PC-3 (cell line): ENCODE data around the gene CLIC4. TPM values are rescaled to one million over a fixed set of nuclear protein-coding genes. Genes with fewer than 3 reads are reported as not detected.
"Not testable (repeated sequence)": the region's sequence is repeated elsewhere in the genome, so short reads cannot be mapped to it uniquely, and the experiment has no call there.

Source experiments
- ATAC-seq: fragments of 200-7000 bp; cut with Tn5 transposase; 2 replicates; pipeline ENCODE4 v1.9.1; 2020; ENCODE audit warnings: mild to moderate bottlenecking, moderate library complexity
- BruUV-seq: library from RNA; stranded (reverse); fragments of 400-500 nt; replicated peaks from 2 replicates; lab custom pipeline; 2021; lab: Mats Ljungman, UMichigan
- CTCF ChIA-PET: fragments of 300-600 bp; sonication (Branson Sonifier 250); formaldehyde crosslinking; loops from one replicate; lab custom pipeline; 2022; ENCODE audit warnings: antibody characterized with exemption; lab: Charles Lee
- POLR2A ChIA-PET: fragments of 300-600 bp; sonication (Branson Sonifier 250); formaldehyde crosslinking; loops from one replicate; lab custom pipeline; 2022; ENCODE audit warnings: antibody characterized with exemption; ENCODE audit not compliant: unreplicated experiment; lab: Charles Lee
- DNase-seq: peaks from one replicate; pipeline ENCODE4 v3.0.0-alpha.2; 2015
- H2AFZ ChIP-seq: fragments of 300-600 bp; sonication (generic); 2 replicates; pipeline ENCODE4 v1.6.0; 2016; ENCODE audit warnings: antibody characterized with exemption, low read length
- H3F3A ChIP-seq: fragments of 300-600 bp; sonication (generic); one replicate; pipeline ENCODE4 v1.6.0; 2017; ENCODE audit warnings: antibody characterized with exemption, low read length, control low read depth, mild to moderate bottlenecking; ENCODE audit not compliant: unreplicated experiment
- H3K27ac ChIP-seq: fragments of 300-600 bp; sonication (generic); 2 replicates; pipeline ENCODE4 v1.5.1; 2016; ENCODE audit warnings: mild to moderate bottlenecking, low read length
- H3K27me3 ChIP-seq: fragments of 300-600 bp; sonication (generic); 2 replicates; pipeline ENCODE4 v1.6.1; 2016; ENCODE audit warnings: low read length, mixed read lengths
- H3K36me3 ChIP-seq: fragments of 300-600 bp; sonication (generic); 2 replicates; pipeline ENCODE4 v1.6.1; 2016; ENCODE audit warnings: low read depth, mixed run types, low read length, mixed read lengths
- H3K4me1 ChIP-seq: fragments of 300-600 bp; sonication (generic); 2 replicates; pipeline ENCODE4 v1.5.1; 2016; ENCODE audit warnings: low read length; ENCODE audit not compliant: insufficient read depth
- H3K4me2 ChIP-seq: fragments of 300-600 bp; sonication (generic); 2 replicates; pipeline ENCODE4 v1.6.0; 2016; ENCODE audit warnings: low read length
- H3K4me3 ChIP-seq: fragments of 300-600 bp; sonication (generic); 2 replicates; pipeline ENCODE4 v1.5.1; 2016; ENCODE audit warnings: mild to moderate bottlenecking, low read length, mixed read lengths
- H3K79me2 ChIP-seq: fragments of 300-600 bp; sonication (generic); 2 replicates; pipeline ENCODE4 v1.6.1; 2017; ENCODE audit warnings: low read length, mixed read lengths
- H3K9ac ChIP-seq: fragments of 300-600 bp; sonication (generic); 2 replicates; pipeline ENCODE4 v1.6.0; 2016; ENCODE audit warnings: mild to moderate bottlenecking, low read length
- H3K9me2 ChIP-seq: fragments of 300-600 bp; sonication (generic); replicated peaks from 2 replicates; pipeline ENCODE4 v1.6.1; 2016; ENCODE audit warnings: mixed run types, low read length, mixed read lengths
- H3K9me3 ChIP-seq: fragments of 300-600 bp; sonication (generic); 2 replicates; pipeline ENCODE4 v1.6.1; 2016; ENCODE audit warnings: low read length, mixed read lengths
- H4K20me1 ChIP-seq: fragments of 300-600 bp; sonication (generic); 2 replicates; pipeline ENCODE4 v1.6.1; 2016; ENCODE audit warnings: low read length, mixed read lengths
- CTCF ChIP-seq: fragments of 300-600 bp; sonication (generic); conservative IDR thresholded peaks from 2 replicates; pipeline ENCODE4 v1.5.1; 2017; ENCODE audit warnings: antibody characterized with exemption, low read depth, mild to moderate bottlenecking, low read length
- EZH2 ChIP-seq: fragments of 300-600 bp; sonication (generic); IDR thresholded peaks from one replicate; pipeline ENCODE4 v1.6.1; 2017; ENCODE audit warnings: antibody characterized with exemption, mild to moderate bottlenecking, low read length; ENCODE audit not compliant: unreplicated experiment
- EZH2phosphoT487 ChIP-seq: fragments of 300-600 bp; sonication (generic); IDR thresholded peaks from 2 replicates; pipeline ENCODE4 v1.6.1; 2018; ENCODE audit warnings: mild to moderate bottlenecking, antibody characterized with exemption, low read length, borderline replicate concordance
- intact Hi-C: fragments of 100-400 bp; cut with micrococcal nuclease; formaldehyde crosslinking; loops from 2 replicates; pipeline ENCODE4 v1.9.0; 2023
- total RNA-seq: library from RNA; depleted of rRNA; stranded (reverse); fragments of >200 nt; gene quantifications from 2 replicates; pipeline ENCODE4 v1.2.3, GENCODE V29; 2014

Gene CLIC4
- total RNA-seq, 1 experiment from 2014 or later = 57.6 TPM

GRCh38 chr1:24727501-24728216, 17.6 kb upstream of the CLIC4 start:
- ChIA-PET POLR2A (no interaction called here), CTCF (no interaction called here)
- Histone ChIP-seq H3K79me2 (no peaks in the 10 kb centered on the region), H3K4me2 (no peak overlapping the region), H3K4me1 (peaks cover 20% of the 10 kb centered on the region), H3K9me2 (no peaks in the 10 kb centered on the region), H3K9ac (no peak overlapping the region), H3F3A (no peaks in the 10 kb centered on the region), H3K27ac (no peak overlapping the region), H2AFZ (no peak overlapping the region), H3K27me3 (no peaks in the 10 kb centered on the region), H3K9me3 (no peaks in the 10 kb centered on the region), H3K36me3 (no peaks in the 10 kb centered on the region), H3K4me3 (no peak overlapping the region), H4K20me1 (no peaks in the 10 kb centered on the region)
- intact Hi-C loops = no loop called here
- no TSS peak for BruUV-seq
- TF ChIP-seq EZH2 (no peak), CTCF (no peak), EZH2phosphoT487 (no peak)
- ATAC-seq = no peak
- no peak for DNase-seq

DNA sequence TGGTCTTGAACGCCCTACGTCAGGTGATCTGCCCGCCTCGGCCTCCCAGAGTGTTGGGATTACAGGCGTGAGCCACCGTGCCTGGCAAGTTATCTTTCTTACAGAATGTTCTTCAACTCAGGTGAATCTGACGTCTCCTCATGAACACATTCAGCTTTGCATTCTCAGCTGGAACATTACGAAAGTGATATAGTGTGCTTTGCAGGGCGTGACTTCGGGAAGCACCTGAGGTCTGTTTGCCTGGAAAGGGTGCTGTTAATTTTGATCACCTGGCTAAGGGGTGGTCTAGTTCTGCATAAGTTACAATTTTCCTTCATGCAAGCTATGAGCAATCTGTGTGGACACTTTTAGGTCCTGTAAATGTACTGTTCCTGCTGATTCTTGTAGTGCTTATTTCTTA, 16.3 kb upstream of the CLIC4 start:
- intact Hi-C loops = no loop called here
- no peaks in the 10 kb centered on the region for H3K27me3 ChIP-seq
- H4K20me1 ChIP-seq = no peaks in the 10 kb centered on the region
- H3K9me2 ChIP-seq = no peaks in the 10 kb centered on the region
- no peak overlapping the region for H3K27ac ChIP-seq
- no peaks in the 10 kb centered on the region for H3K79me2 ChIP-seq
- H3K9ac ChIP-seq = no peak overlapping the region
- no peak for TF ChIP-seq EZH2phosphoT487
- DNase-seq = no peak
- H3K4me3 ChIP-seq = no peak overlapping the region
- peaks cover 19% of the 10 kb centered on the region for H3K4me1 ChIP-seq
- H3F3A ChIP-seq = no peaks in the 10 kb centered on the region
- POLR2A ChIA-PET = no interaction called here
- no TSS peak for BruUV-seq
- H3K36me3 ChIP-seq = no peaks in the 10 kb centered on the region
- CTCF ChIA-PET = no interaction called here
- H3K4me2 ChIP-seq = no peak overlapping the region
- H3K9me3 ChIP-seq = no peaks in the 10 kb centered on the region
- ATAC-seq = no peak
- no peak overlapping the region for H2AFZ ChIP-seq

GRCh38 chr1:24732186-24732885, 12.9 kb upstream of the CLIC4 start:
- ChIA-PET CTCF (no interaction called here), POLR2A (no interaction called here)
- no peaks in the 10 kb centered on the region for H3K79me2 ChIP-seq
- intact Hi-C loops = no loop called here
- H3K27ac ChIP-seq = no peak overlapping the region
- no peaks in the 10 kb centered on the region for H3K27me3 ChIP-seq
- no peaks in the 10 kb centered on the region for H3K36me3 ChIP-seq
- no peaks in the 10 kb centered on the region for H4K20me1 ChIP-seq
- H3F3A ChIP-seq = no peaks in the 10 kb centered on the region
- no peaks in the 10 kb centered on the region; the same call in 1 of the 2 replicates for H3K4me1 ChIP-seq
- no peak overlapping the region for H2AFZ ChIP-seq
- H3K9ac ChIP-seq = no peak overlapping the region
- no peak for ATAC-seq
- no peaks in the 10 kb centered on the region for H3K9me3 ChIP-seq
- no peak for TF ChIP-seq CTCF
- no peak for TF ChIP-seq EZH2
- TF ChIP-seq EZH2phosphoT487 = no peak
- H3K9me2 ChIP-seq = no peaks in the 10 kb centered on the region
- no peak for DNase-seq
- no TSS peak for BruUV-seq
- no peak overlapping the region for H3K4me2 ChIP-seq
- H3K4me3 ChIP-seq = no peak overlapping the region

GRCh38 chr1:24733342-24733741, 11.9 kb upstream of the CLIC4 start:
- CTCF ChIA-PET = interaction anchor here (0.6 kb wide), 1 partner anchor 35 kb away, joined by 3 read pairs; no protein-coding TSS in a partner anchor
- BruUV-seq, H3K36me3 ChIP-seq, DNase-seq, H3K9me2 ChIP-seq, H3F3A ChIP-seq, H3K4me2 ChIP-seq, H3K9me3 ChIP-seq, ATAC-seq, H3K79me2 ChIP-seq, H3K4me1 ChIP-seq, H3K27ac ChIP-seq, H4K20me1 ChIP-seq, H3K4me3 ChIP-seq, H3K9ac ChIP-seq, H2AFZ ChIP-seq, H3K27me3 ChIP-seq, intact Hi-C loops: not testable (repeated sequence)
- POLR2A ChIA-PET = interaction anchor here (0.7 kb wide), 1 partner anchor 33 kb away, joined by 3 read pairs; no protein-coding TSS in a partner anchor
